ENCODE data around the gene FBXW2. TPM values are rescaled to one million over a fixed set of nuclear protein-coding genes. Genes with fewer than 3 reads are reported as not detected.

Gene FBXW2
- total and polyA plus RNA-seq, 2 donors (not counting 1 experiment from before 2014, with no cell fraction given), result 14.9 to 70.6 TPM

- TF ChIP-seq EZH2 (IDR thresholded peaks at IDR 0.05; ENCODE audit: borderline replicate concordance, insufficient read depth, low read depth, low read length, poor library complexity, severe bottlenecking), result no peak
- TF ChIP-seq, protein P1, sequence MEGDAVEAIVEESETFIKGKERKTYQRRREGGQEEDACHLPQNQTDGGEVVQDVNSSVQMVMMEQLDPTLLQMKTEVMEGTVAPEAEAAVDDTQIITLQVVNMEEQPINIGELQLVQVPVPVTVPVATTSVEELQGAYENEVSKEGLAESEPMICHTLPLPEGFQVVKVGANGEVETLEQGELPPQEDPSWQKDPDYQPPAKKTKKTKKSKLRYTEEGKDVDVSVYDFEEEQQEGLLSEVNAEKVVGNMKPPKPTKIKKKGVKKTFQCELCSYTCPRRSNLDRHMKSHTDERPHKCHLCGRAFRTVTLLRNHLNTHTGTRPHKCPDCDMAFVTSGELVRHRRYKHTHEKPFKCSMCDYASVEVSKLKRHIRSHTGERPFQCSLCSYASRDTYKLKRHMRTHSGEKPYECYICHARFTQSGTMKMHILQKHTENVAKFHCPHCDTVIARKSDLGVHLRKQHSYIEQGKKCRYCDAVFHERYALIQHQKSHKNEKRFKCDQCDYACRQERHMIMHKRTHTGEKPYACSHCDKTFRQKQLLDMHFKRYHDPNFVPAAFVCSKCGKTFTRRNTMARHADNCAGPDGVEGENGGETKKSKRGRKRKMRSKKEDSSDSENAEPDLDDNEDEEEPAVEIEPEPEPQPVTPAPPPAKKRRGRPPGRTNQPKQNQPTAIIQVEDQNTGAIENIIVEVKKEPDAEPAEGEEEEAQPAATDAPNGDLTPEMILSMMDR (IDR thresholded peaks at IDR 0.05), result no peak
- H3K4me3 ChIP-seq (ENCODE audit: control extremely low read depth in 1 of 5, extremely low read depth in 1 of 5, insufficient read depth in 1 of 5, low read depth in 2 of 5, low read length in 4 of 5), result no peak overlapping the region
- H3K9ac ChIP-seq (ENCODE audit: low read length), result no peak overlapping the region
- no peaks in the 10 kb centered on the region for H3K79me2 ChIP-seq (ENCODE audit: control insufficient read depth, insufficient read depth, low read length)
- no peak for DNase-seq
- no peak overlapping the region for H3K27ac Mint-ChIP-seq
- H3K27me3 Mint-ChIP-seq, result no peaks in the 10 kb centered on the region
- no peaks in the 10 kb centered on the region for H3K4me1 Mint-ChIP-seq
- H2AFZ ChIP-seq (ENCODE audit: insufficient read depth, low read depth, low read length, poor library complexity, severe bottlenecking), result no peak overlapping the region
- ChIA-PET POLR2A (no interaction called here), CTCF (no interaction called here)
- intact Hi-C loops (cut with micrococcal nuclease), result no loop called here
- ATAC-seq (ENCODE audit: low read depth), result no peak
- peaks cover 0 to 53% of the 10 kb centered on the region in 2 experiments for H3K36me3 ChIP-seq (replicated peaks in 1 of 2; ENCODE audit: control extremely low read depth in 1 of 2, control insufficient read depth in 1 of 2, extremely low read depth in 1 of 2, insufficient read depth in 2 of 2, low read length in 1 of 2)
- WGBS (ENCODE audit: insufficient coverage), result 100% methylated on average over 2 of the region's 4 CpGs
- H3K27ac ChIP-seq (ENCODE audit: low read length in 2 of 2), result no peak overlapping the region
- H4K20me1 ChIP-seq (ENCODE audit: control insufficient read depth, insufficient read depth, low read length, poor library complexity, severe bottlenecking), result no peaks in the 10 kb centered on the region
- no peak overlapping the region for H3K4me2 ChIP-seq (replicated peaks; ENCODE audit: low read depth, low read length, poor library complexity, severe bottlenecking)
- H3K9me3 ChIP-seq (ENCODE audit: control extremely low read depth in 1 of 3, control insufficient read depth in 2 of 3, insufficient read depth in 1 of 3, low read length in 2 of 3), result no peaks in the 10 kb centered on the region
- H3K9me3 Mint-ChIP-seq (ENCODE audit: insufficient read depth), result no peaks in the 10 kb centered on the region
- H3K4me1 ChIP-seq (ENCODE audit: control insufficient read depth in 2 of 2, insufficient read depth in 2 of 2, low read length in 2 of 2), result no peaks in the 10 kb centered on the region
- H3K4me3 Mint-ChIP-seq, result no peak overlapping the region
- H3K27me3 ChIP-seq (replicated peaks in 1 of 4; ENCODE audit: control extremely low read depth in 1 of 4, control insufficient read depth in 3 of 4, insufficient read depth in 4 of 4, low read length in 3 of 4), result no peaks in the 10 kb centered on the region
These were observed 26.9 kb upstream of the FBXW2 start for GRCh38 chr9:120820095-120820494.

DNA sequence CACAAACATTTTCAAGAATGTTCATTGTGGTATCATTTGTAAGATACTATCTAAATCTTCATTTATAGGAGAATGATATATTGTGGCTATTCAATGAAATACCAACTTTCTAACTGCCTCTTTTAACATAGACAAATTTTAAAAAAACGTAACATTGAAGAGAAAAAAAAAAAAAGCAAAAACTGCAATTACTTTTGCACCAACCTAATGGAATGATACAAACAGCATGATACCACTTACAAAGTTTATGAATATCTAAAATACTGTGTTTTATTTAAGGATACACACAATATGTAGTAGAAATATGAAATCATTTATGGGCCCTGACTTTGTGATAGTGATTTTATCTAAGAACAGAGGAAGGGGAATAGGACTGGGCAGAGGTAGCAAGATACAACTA is 25.4 kb upstream of the FBXW2 start:
- no peak overlapping the region for H3K4me3 ChIP-seq (ENCODE audit: control extremely low read depth in 1 of 5, extremely low read depth in 1 of 5, insufficient read depth in 1 of 5, low read depth in 2 of 5, low read length in 4 of 5)
- H3K27me3 ChIP-seq (replicated peaks in 1 of 4; ENCODE audit: control extremely low read depth in 1 of 4, control insufficient read depth in 3 of 4, insufficient read depth in 4 of 4, low read length in 3 of 4), result no peaks in the 10 kb centered on the region
- no peak overlapping the region for H3K4me3 Mint-ChIP-seq
- DNase-seq (no peak), ATAC-seq (ENCODE audit: low read depth) (no peak)
- H3K79me2 ChIP-seq (ENCODE audit: control insufficient read depth, insufficient read depth, low read length), result no peaks in the 10 kb centered on the region
- H3K36me3 ChIP-seq (replicated peaks in 1 of 2; ENCODE audit: control extremely low read depth in 1 of 2, control insufficient read depth in 1 of 2, extremely low read depth in 1 of 2, insufficient read depth in 2 of 2, low read length in 1 of 2), result peaks cover 0 to 39% of the 10 kb centered on the region in 2 experiments
- no peak overlapping the region for H3K4me2 ChIP-seq (replicated peaks; ENCODE audit: low read depth, low read length, poor library complexity, severe bottlenecking)
- CTCF ChIA-PET, result no interaction called here
- H2AFZ ChIP-seq (ENCODE audit: insufficient read depth, low read depth, low read length, poor library complexity, severe bottlenecking), result no peak overlapping the region
- intact Hi-C loops (cut with micrococcal nuclease), result no loop called here
- H3K9me3 ChIP-seq (ENCODE audit: control extremely low read depth in 1 of 3, control insufficient read depth in 2 of 3, insufficient read depth in 1 of 3, low read length in 2 of 3), result no peaks in the 10 kb centered on the region
- H3K27ac Mint-ChIP-seq, result no peak overlapping the region
- H4K20me1 ChIP-seq (ENCODE audit: control insufficient read depth, insufficient read depth, low read length, poor library complexity, severe bottlenecking), result no peaks in the 10 kb centered on the region
- no peak for TF ChIP-seq EZH2 (IDR thresholded peaks at IDR 0.05; ENCODE audit: borderline replicate concordance, insufficient read depth, low read depth, low read length, poor library complexity, severe bottlenecking)
- TF ChIP-seq, protein P1 (IDR thresholded peaks at IDR 0.05), result no peak
- POLR2A ChIA-PET, result no interaction called here
- H3K27me3 Mint-ChIP-seq, result no peaks in the 10 kb centered on the region
- H3K9me3 Mint-ChIP-seq (ENCODE audit: insufficient read depth), result no peaks in the 10 kb centered on the region
- H3K4me1 ChIP-seq (ENCODE audit: control insufficient read depth in 2 of 2, insufficient read depth in 2 of 2, low read length in 2 of 2), result no peaks in the 10 kb centered on the region
- H3K27ac ChIP-seq (ENCODE audit: low read length in 2 of 2), result no peak overlapping the region
- no peak overlapping the region for H3K9ac ChIP-seq (ENCODE audit: low read length)
- no peaks in the 10 kb centered on the region for H3K4me1 Mint-ChIP-seq
- WGBS (ENCODE audit: insufficient coverage), result no CpG with 5 or more reads among the region's 1 CpG
